Measurements from ENCODE around the gene GAK. TPM values are rescaled to one million over a fixed set of nuclear protein-coding genes. Genes with fewer than 3 reads are reported as not detected.
"Not testable (repeated sequence)": the region's sequence is repeated elsewhere in the genome, so short reads cannot be mapped to it uniquely, and the experiment has no call there.

Gene GAK
- total RNA-seq (ENCODE audit: low replicate concordance) = 27.6 and 75.9 TPM in 2 replicates

DNA sequence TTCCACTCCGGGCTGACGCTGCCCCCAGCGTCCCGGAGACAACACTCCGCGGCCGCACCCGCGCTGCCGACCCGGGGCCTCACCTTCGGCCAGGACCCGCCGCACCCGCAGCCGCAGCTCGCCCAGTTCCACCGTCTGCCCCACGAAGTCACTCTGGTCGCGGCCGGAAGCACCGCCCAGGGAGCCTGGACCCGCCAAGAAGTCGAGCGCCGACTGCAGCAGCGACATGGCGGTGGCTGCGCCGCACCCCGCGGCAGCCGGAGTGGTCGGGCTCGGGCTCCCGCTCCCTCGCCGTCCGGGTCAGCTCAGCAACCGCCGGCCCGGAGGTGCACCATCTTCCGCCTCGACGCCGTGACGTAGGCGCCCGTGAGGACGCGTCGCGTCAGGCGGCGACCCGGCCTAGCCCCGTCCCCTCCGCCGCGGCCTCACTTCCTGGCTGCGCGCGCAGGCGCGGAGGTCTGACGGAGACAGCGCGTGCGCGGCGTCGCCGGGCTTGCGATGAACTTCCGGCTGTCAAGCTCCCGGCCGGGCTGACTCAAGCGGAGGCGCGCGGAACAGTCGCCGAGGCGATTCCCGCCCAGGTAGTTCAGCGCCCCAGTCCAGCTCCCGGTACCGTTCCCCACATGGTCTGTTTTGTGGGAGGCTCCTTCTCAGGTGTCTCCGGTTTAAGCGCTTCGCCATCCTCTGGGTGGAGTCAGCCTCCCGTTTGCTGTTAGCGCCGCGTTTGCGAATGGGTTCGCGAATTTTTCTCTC, at the start of gene GAK, which contains the start of gene TMEM175:
TSS of gene GAK (minus strand) at position 357 of the 753 bp plus-strand sequence. CDS start at position 228, 129 bp downstream.
TSS of gene TMEM175 (plus strand) at position 501 of the 753 bp plus-strand sequence. CDS start 15,280 bp downstream, outside the sequence.
- no peaks in the 10 kb centered on the region for H3K36me3 Mint-ChIP-seq
- peaks cover 18% of the 10 kb centered on the region for H3K4me1 Mint-ChIP-seq
- peaks cover 11% of the 10 kb centered on the region for H3K27me3 Mint-ChIP-seq (ENCODE audit: insufficient read depth, low read depth)
- H3K27ac ChIP-seq = no peak within 1 kb of the TSS
- no peaks in the 10 kb centered on the region for H3K36me3 ChIP-seq
- TF ChIP-seq EZH2phosphoT487 (IDR thresholded peaks at IDR 0.05) = no peak
- peak; percentile 16 for TF ChIP-seq EZH2 (IDR thresholded peaks at IDR 0.05)
- H3K4me2 ChIP-seq = peak within 1 kb of the TSS; percentile 92
- H4K20me1 ChIP-seq (ENCODE audit: low read depth) = peaks cover 30% of the 10 kb centered on the region
- H3K9me3 ChIP-seq (ENCODE audit: low read depth) = no peaks in the 10 kb centered on the region
- peak within 1 kb of the TSS; percentile 74 for H3K9ac ChIP-seq
- no peaks in the 10 kb centered on the region for H3K9me3 Mint-ChIP-seq
- H2AFZ ChIP-seq (replicated peaks) = peak within 1 kb of the TSS; percentile 97
- peaks cover 32% of the 10 kb centered on the region for H3K79me2 ChIP-seq (ENCODE audit: low read depth)
- DNase-seq (ENCODE audit: low spot score) = peak; percentile 99
- H3K4me3 Mint-ChIP-seq = peak within 1 kb of the TSS; percentile 97
- no peaks in the 10 kb centered on the region for H3K27me3 ChIP-seq
- H3F3A ChIP-seq (ENCODE audit: low read depth) = peaks cover 10% of the 10 kb centered on the region
- H3K27ac Mint-ChIP-seq = peak within 1 kb of the TSS; percentile 86
- H3K4me3 ChIP-seq = peak within 1 kb of the TSS; percentile 90
- H3K4me1 ChIP-seq = no peaks in the 10 kb centered on the region

- Histone ChIP-seq H3K4me2 (no peak overlapping the region), H2AFZ (replicated peaks) (no peak overlapping the region)
Observed at GRCh38 chr4:978957-979701, 47.0 kb upstream of the GAK start.

GRCh38 chr4:976016-976415, 43.9 kb upstream of the GAK start:
- not testable (repeated sequence) for DNase-seq (ENCODE audit: low spot score); H3K36me3 ChIP-seq; H3K79me2 ChIP-seq (ENCODE audit: low read depth); H3K4me3 ChIP-seq; H3K4me1 ChIP-seq; H3K9ac ChIP-seq; H3K36me3 Mint-ChIP-seq; H2AFZ ChIP-seq (replicated peaks); H3K9me3 ChIP-seq (ENCODE audit: low read depth); H3K27me3 Mint-ChIP-seq (ENCODE audit: insufficient read depth, low read depth); H3K27ac Mint-ChIP-seq; H3K4me3 Mint-ChIP-seq; H3K4me1 Mint-ChIP-seq; H3F3A ChIP-seq (ENCODE audit: low read depth); H3K27ac ChIP-seq; H3K4me2 ChIP-seq
- Histone ChIP-seq H3K27me3 (peaks cover 35% of the 10 kb centered on the region), H4K20me1 (ENCODE audit: low read depth) (peaks cover 18% of the 10 kb centered on the region)
- H3K9me3 Mint-ChIP-seq = peaks cover 10% of the 10 kb centered on the region

More at GRCh38 chr4:978957-979701, 47.0 kb upstream of the GAK start:
- Histone ChIP-seq H3K79me2 (ENCODE audit: low read depth) (no peaks in the 10 kb centered on the region), H3K27me3 (peaks cover 16% of the 10 kb centered on the region), H3K9me3 (ENCODE audit: low read depth) (no peaks in the 10 kb centered on the region), H3K36me3 (no peaks in the 10 kb centered on the region), H3F3A (ENCODE audit: low read depth) (no peaks in the 10 kb centered on the region), H3K4me1 (no peaks in the 10 kb centered on the region), H4K20me1 (ENCODE audit: low read depth) (no peaks in the 10 kb centered on the region), H3K27ac (no peak overlapping the region), H3K9ac (no peak overlapping the region), H3K4me3 (no peak overlapping the region)
- Mint-ChIP-seq H3K27me3 (ENCODE audit: insufficient read depth, low read depth) (no peaks in the 10 kb centered on the region), H3K36me3 (no peaks in the 10 kb centered on the region), H3K4me1 (peaks cover 2% of the 10 kb centered on the region), H3K27ac (no peak overlapping the region), H3K4me3 (no peak overlapping the region), H3K9me3 (peaks cover 10% of the 10 kb centered on the region)
- TF ChIP-seq EZH2phosphoT487 (IDR thresholded peaks at IDR 0.05) = no peak
- TF ChIP-seq EZH2 (IDR thresholded peaks at IDR 0.05) = no peak
- no peak for TF ChIP-seq CTCF (IDR thresholded peaks at IDR 0.05)
- DNase-seq (ENCODE audit: low spot score) = no peak

- no peaks in the 10 kb centered on the region for H3K4me1 ChIP-seq
- peaks cover 2% of the 10 kb centered on the region for H3K36me3 Mint-ChIP-seq
- H4K20me1 ChIP-seq (ENCODE audit: low read depth) = peaks cover 23% of the 10 kb centered on the region
- H3K4me2 ChIP-seq = no peak overlapping the region
- H3K27me3 Mint-ChIP-seq (ENCODE audit: insufficient read depth, low read depth) = peaks cover 2% of the 10 kb centered on the region
- no peak overlapping the region for H3K27ac ChIP-seq
- no peaks in the 10 kb centered on the region for H3K79me2 ChIP-seq (ENCODE audit: low read depth)
- H3K27ac Mint-ChIP-seq = no peak overlapping the region
- no peaks in the 10 kb centered on the region for H3K36me3 ChIP-seq
- no peaks in the 10 kb centered on the region for H3K4me1 Mint-ChIP-seq
- no peak for TF ChIP-seq EZH2 (IDR thresholded peaks at IDR 0.05)
- TF ChIP-seq EZH2phosphoT487 (IDR thresholded peaks at IDR 0.05) = no peak
- no peak for TF ChIP-seq CTCF (IDR thresholded peaks at IDR 0.05)
- no peak overlapping the region for H2AFZ ChIP-seq (replicated peaks)
- H3K9me3 Mint-ChIP-seq = peaks cover 10% of the 10 kb centered on the region
- H3K4me3 Mint-ChIP-seq = no peak overlapping the region
- DNase-seq (ENCODE audit: low spot score) = no peak
- H3K27me3 ChIP-seq = peaks cover 48% of the 10 kb centered on the region
- H3K4me3 ChIP-seq = no peak overlapping the region
- no peaks in the 10 kb centered on the region for H3K9me3 ChIP-seq (ENCODE audit: low read depth)
- no peaks in the 10 kb centered on the region for H3F3A ChIP-seq (ENCODE audit: low read depth)
- no peak overlapping the region for H3K9ac ChIP-seq
Observed at GRCh38 chr4:974668-975067, 42.6 kb upstream of the GAK start.
